ENCODE results near the gene HTR6. TPM values are rescaled to one million over a fixed set of nuclear protein-coding genes. Genes with fewer than 3 reads are reported as not detected.

HTR6 gene
- total RNA-seq, 1 experiment from 2014 or later: 0.57 TPM

DNA sequence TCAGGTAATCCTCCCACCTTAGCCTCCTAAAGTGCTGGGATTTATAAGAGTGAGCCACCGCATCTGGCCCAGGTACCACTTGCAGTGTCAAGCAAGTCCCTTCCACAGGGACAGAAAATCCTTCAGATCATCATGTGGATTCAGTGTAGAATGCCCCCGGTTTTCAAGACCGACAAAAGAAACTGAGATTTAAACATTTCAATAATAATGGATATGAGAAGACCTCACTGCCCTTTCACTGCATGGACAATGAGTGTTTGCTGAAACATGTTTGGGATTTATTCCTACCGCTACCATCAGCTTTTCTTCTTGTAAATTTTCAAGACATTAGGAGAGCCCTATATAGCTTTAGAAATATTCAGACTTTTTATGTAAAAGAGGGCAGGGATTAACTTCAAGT, 41.5 kb downstream of the HTR6 start (continued):
- TF ChIP-seq, protein P1, sequence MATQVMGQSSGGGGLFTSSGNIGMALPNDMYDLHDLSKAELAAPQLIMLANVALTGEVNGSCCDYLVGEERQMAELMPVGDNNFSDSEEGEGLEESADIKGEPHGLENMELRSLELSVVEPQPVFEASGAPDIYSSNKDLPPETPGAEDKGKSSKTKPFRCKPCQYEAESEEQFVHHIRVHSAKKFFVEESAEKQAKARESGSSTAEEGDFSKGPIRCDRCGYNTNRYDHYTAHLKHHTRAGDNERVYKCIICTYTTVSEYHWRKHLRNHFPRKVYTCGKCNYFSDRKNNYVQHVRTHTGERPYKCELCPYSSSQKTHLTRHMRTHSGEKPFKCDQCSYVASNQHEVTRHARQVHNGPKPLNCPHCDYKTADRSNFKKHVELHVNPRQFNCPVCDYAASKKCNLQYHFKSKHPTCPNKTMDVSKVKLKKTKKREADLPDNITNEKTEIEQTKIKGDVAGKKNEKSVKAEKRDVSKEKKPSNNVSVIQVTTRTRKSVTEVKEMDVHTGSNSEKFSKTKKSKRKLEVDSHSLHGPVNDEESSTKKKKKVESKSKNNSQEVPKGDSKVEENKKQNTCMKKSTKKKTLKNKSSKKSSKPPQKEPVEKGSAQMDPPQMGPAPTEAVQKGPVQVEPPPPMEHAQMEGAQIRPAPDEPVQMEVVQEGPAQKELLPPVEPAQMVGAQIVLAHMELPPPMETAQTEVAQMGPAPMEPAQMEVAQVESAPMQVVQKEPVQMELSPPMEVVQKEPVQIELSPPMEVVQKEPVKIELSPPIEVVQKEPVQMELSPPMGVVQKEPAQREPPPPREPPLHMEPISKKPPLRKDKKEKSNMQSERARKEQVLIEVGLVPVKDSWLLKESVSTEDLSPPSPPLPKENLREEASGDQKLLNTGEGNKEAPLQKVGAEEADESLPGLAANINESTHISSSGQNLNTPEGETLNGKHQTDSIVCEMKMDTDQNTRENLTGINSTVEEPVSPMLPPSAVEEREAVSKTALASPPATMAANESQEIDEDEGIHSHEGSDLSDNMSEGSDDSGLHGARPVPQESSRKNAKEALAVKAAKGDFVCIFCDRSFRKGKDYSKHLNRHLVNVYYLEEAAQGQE (IDR thresholded peaks at IDR 0.05; ENCODE audit: low read depth): no peak
- no peak for TF ChIP-seq MAX (IDR thresholded peaks at IDR 0.05)

DNA sequence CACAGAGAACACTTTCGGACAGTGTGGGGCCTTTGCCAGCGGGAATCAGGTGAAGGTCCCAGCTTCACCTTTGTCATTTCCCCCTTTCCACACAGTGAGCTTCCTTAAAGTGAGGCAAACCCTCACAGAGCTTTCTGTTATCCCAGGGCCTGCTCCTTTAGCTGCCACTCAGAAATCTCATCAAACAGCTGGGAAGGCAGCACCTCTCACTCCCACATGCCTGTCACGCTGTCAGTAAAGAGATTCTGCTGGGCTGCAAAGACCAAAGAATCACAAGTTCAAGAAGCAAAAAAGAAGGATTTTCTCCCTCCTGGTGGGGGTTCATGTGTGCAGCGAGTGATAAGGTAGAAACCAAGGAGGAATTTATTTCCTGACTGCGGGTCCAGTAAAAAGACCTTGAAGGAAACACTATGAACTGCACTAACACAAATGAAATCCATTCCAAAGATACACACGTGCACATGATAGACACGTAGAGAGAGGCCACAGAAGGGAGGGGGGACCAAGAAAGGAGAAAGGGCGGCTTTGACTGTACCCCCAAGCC, 44.0 kb downstream of the HTR6 start:
- ChIA-PET POLR2A (no interaction called here), CTCF (interaction anchor here (0.8 kb wide), 1 partner anchor 47 kb away, joined by 4 read pairs; no protein-coding TSS in a partner anchor), RAD21 (ENCODE audit: low non-redundant PET in 1 of 2, low total read pairs in 2 of 2, uncharacterized antibody in 2 of 2, unreplicated experiment in 2 of 2) (no interaction called here)
- ATAC-seq: no peak
- DNase-seq (ENCODE audit: low read depth, low spot score): no peak
- H3K36me3 ChIP-seq (ENCODE audit: control insufficient read depth in 1 of 2, insufficient read depth in 2 of 2, low read length in 2 of 2): no peaks in the 10 kb centered on the region
- BruUV-seq (replicated peaks): no TSS peak
- no peak overlapping the region for H3K9ac ChIP-seq (ENCODE audit: low read length)
- TF ChIP-seq POLR2AphosphoS5 (IDR thresholded peaks at IDR 0.05; ENCODE audit: low read depth, low read length) (no peak), ZFX (IDR thresholded peaks at IDR 0.05) (no peak), EGR1 (IDR thresholded peaks at IDR 0.05; ENCODE audit: low read depth) (no peak), MAX (IDR thresholded peaks at IDR 0.05) (no peak)
- H3K9me3 ChIP-seq (ENCODE audit: control insufficient read depth in 1 of 2, insufficient read depth in 1 of 2, low read depth in 1 of 2, low read length in 2 of 2): no peaks in the 10 kb centered on the region
- H3K4me1 ChIP-seq (ENCODE audit: control insufficient read depth in 1 of 2, insufficient read depth in 2 of 2, low read length in 2 of 2): peaks cover 0 to 3% of the 10 kb centered on the region in 2 experiments; a peak in 1 of 4 replicates
- H3K27me3 ChIP-seq (ENCODE audit: insufficient read depth, low read length): no peaks in the 10 kb centered on the region
- H2AFZ ChIP-seq (ENCODE audit: low read depth, low read length, poor library complexity, severe bottlenecking): no peak overlapping the region
- H3K79me2 ChIP-seq (ENCODE audit: insufficient read depth, low read length): no peaks in the 10 kb centered on the region
- H3K27ac ChIP-seq (ENCODE audit: low read depth, low read length): no peak overlapping the region
- intact Hi-C loops (cut with micrococcal nuclease): no loop called here
- no peak overlapping the region for H3K4me3 ChIP-seq (replicated peaks in 1 of 2; ENCODE audit: low read depth in 1 of 2, low read length in 2 of 2)
- no peaks in the 10 kb centered on the region for H3K9me2 ChIP-seq (ENCODE audit: insufficient read depth)
- no peaks in the 10 kb centered on the region for H4K20me1 ChIP-seq (ENCODE audit: insufficient read depth)
- H3K4me2 ChIP-seq (ENCODE audit: low read length): no peak overlapping the region
